H1 (cell line): ENCODE results near the gene FUBP3. TPM values are rescaled to one million over a fixed set of nuclear protein-coding genes. Genes with fewer than 3 reads are reported as not detected.

Source experiments
- CTCF ChIA-PET: fragments of 300-600 bp; sonication (Branson Sonifier 250); formaldehyde crosslinking; loops from one replicate; lab custom pipeline; 2021; ENCODE audit not compliant: partially characterized antibody; lab: Charles Lee
- POLR2A ChIA-PET: fragments of 300-600 bp; sonication (Branson Sonifier 250); formaldehyde crosslinking; loops from one replicate; lab custom pipeline; 2021; ENCODE audit warnings: inconsistent platforms; ENCODE audit not compliant: partially characterized antibody; lab: Charles Lee
- DNase-seq, 2 experiments: peaks; one replicate each; pipeline versions ENCODE4 v3.0.0 to v3.0.0-alpha.2; 2010 to 2022; ENCODE audit warnings: low spot score in 2 of 2, low read depth in 1 of 2, mixed read lengths in 1 of 2
- FAIRE-seq: peaks from 2 replicates; lab custom pipeline; 2011; peaks lifted over from hg19 to GRCh38; lab: Jason Lieb, UNC
- H2AFZ ChIP-seq: 2 replicates; pipeline ENCODE4 v1.8.1; 2012; ENCODE audit warnings: low read length, inconsistent platforms
- H2AK5ac ChIP-seq: 2 replicates; pipeline ENCODE4 v1.6.1; 2013; ENCODE audit warnings: low read depth, low read length
- H2BK120ac ChIP-seq: replicated peaks from 2 replicates; pipeline ENCODE3; 2013; ENCODE audit warnings: low read depth, low read length, inconsistent platforms
- H2BK12ac ChIP-seq: 2 replicates; pipeline ENCODE4 v1.6.1; 2013; ENCODE audit warnings: low read depth, low read length
- H2BK15ac ChIP-seq: 2 replicates; pipeline ENCODE4 v1.6.1; 2013; ENCODE audit warnings: low read length
- H2BK20ac ChIP-seq: 2 replicates; pipeline ENCODE4 v1.6.1; 2013; ENCODE audit warnings: low read length
- H2BK5ac ChIP-seq: 2 replicates; pipeline ENCODE4 v1.6.1; 2013; ENCODE audit warnings: low read depth, low read length
- H3K14ac ChIP-seq: 2 replicates; pipeline ENCODE4 v1.6.1; 2013; ENCODE audit warnings: inconsistent platforms; ENCODE audit not compliant: insufficient read length
- H3K18ac ChIP-seq: 2 replicates; pipeline ENCODE4 v1.6.1; 2013; ENCODE audit warnings: low read length; ENCODE audit errors: extremely low read depth
- H3K23ac ChIP-seq: 2 replicates; pipeline ENCODE4 v1.6.1; 2013; ENCODE audit warnings: inconsistent platforms; ENCODE audit not compliant: insufficient read length
- H3K23me2 ChIP-seq: 2 replicates; pipeline ENCODE4 v1.6.1; 2013; ENCODE audit warnings: low read depth, low read length
- H3K27ac ChIP-seq: 2 replicates; pipeline ENCODE4 v1.6.1; 2011; ENCODE audit warnings: low read depth, low read length, inconsistent platforms
- H3K27me3 ChIP-seq, 4 experiments: replicated peaks in 1 of 4; 1 replicate in 1 of 4; 2 replicates in 3 of 4; pipeline versions ENCODE4 v1.6.1 to v1.8.1; 2011 to 2013; ENCODE audit warnings: low read length in 3 of 4, mild to moderate bottlenecking in 3 of 4, inconsistent platforms in 2 of 4, mixed read lengths in 2 of 4, moderate library complexity in 1 of 4; ENCODE audit not compliant: control insufficient read depth in 3 of 4, insufficient read depth in 3 of 4; ENCODE audit errors: extremely low read depth in 1 of 4
- H3K36me3 ChIP-seq, 4 experiments: 2 replicates each; pipeline versions ENCODE4 v1.6.1 to v1.8.1; 2011 to 2013; ENCODE audit warnings: mild to moderate bottlenecking in 4 of 4, low read length in 3 of 4, moderate library complexity in 2 of 4, control low read depth in 1 of 4, inconsistent platforms in 1 of 4; ENCODE audit not compliant: insufficient read depth in 4 of 4, control insufficient read depth in 2 of 4
- H3K4ac ChIP-seq: replicated peaks from 2 replicates; pipeline ENCODE3; 2013; ENCODE audit warnings: low read length, low read depth, mixed read lengths, inconsistent platforms; ENCODE audit not compliant: insufficient read length
- H3K4me1 ChIP-seq, 4 experiments: replicated peaks in 1 of 4; 1 replicate in 1 of 4; 2 replicates in 3 of 4; pipeline versions ENCODE4 v1.6.1 to v1.8.1; 2011 to 2013; ENCODE audit warnings: low read length in 3 of 4, inconsistent platforms in 2 of 4, mixed read lengths in 1 of 4; ENCODE audit not compliant: insufficient read depth in 4 of 4, control insufficient read depth in 3 of 4
- H3K4me2 ChIP-seq, 2 experiments: 2 replicates each; pipeline versions ENCODE4 v1.6.1 to v1.8.1; 2011 to 2013; ENCODE audit warnings: low read depth in 2 of 2, low read length in 2 of 2, control low read depth in 1 of 2, inconsistent platforms in 1 of 2, mild to moderate bottlenecking in 1 of 2; ENCODE audit not compliant: insufficient read depth in 1 of 2
- H3K4me3 ChIP-seq, 4 experiments: fragments of 200-600, 300-600 bp in 1 of 4; sonication (generic), shearing (Covaris generic), sonication (Bioruptor Twin) in 1 of 4; 2 replicates each; pipeline versions ENCODE4 v1.5.1 to v1.8.1; 2011 to 2016; ENCODE audit warnings: low read length in 4 of 4, low read depth in 3 of 4, control low read depth in 2 of 4, inconsistent platforms in 2 of 4, mild to moderate bottlenecking in 2 of 4, mixed read lengths in 1 of 4, moderate library complexity in 1 of 4; ENCODE audit not compliant: insufficient read depth in 2 of 4; ENCODE audit errors: extremely low read depth in 1 of 4
- H3K56ac ChIP-seq: replicated peaks from 2 replicates; pipeline ENCODE3; 2013; ENCODE audit warnings: low read depth, mild to moderate bottlenecking, mixed read lengths, low read length, inconsistent platforms; ENCODE audit not compliant: insufficient read length
- H3K79me1 ChIP-seq: 2 replicates; pipeline ENCODE4 v1.6.1; 2013; ENCODE audit warnings: low read depth, low read length, control low read depth
- H3K79me2 ChIP-seq, 2 experiments: 2 replicates each; pipeline versions ENCODE4 v1.6.1 to v1.8.1; 2012 to 2013; ENCODE audit warnings: low read length in 2 of 2, mild to moderate bottlenecking in 2 of 2, inconsistent platforms in 1 of 2; ENCODE audit not compliant: insufficient read depth in 2 of 2, control insufficient read depth in 1 of 2
- H3K9ac ChIP-seq, 4 experiments: replicated peaks in 1 of 4; 1 replicate in 1 of 4; 2 replicates in 3 of 4; pipeline versions ENCODE4 v1.6.1 to v1.8.1; 2011 to 2013; ENCODE audit warnings: low read depth in 3 of 4, low read length in 3 of 4, control low read depth in 2 of 4, mild to moderate bottlenecking in 2 of 4, moderate library complexity in 2 of 4, inconsistent platforms in 1 of 4; ENCODE audit errors: extremely low read depth in 1 of 4
- H3K9me3 ChIP-seq, 2 experiments: 2 replicates each; pipeline versions ENCODE4 v1.6.1 to v1.8.1; 2012 to 2013; ENCODE audit warnings: mild to moderate bottlenecking in 2 of 2, moderate library complexity in 2 of 2, control low read depth in 1 of 2, inconsistent platforms in 1 of 2, low read depth in 1 of 2, low read length in 1 of 2, mixed read lengths in 1 of 2; ENCODE audit not compliant: insufficient read depth in 2 of 2
- H4K20me1 ChIP-seq, 2 experiments: replicated peaks in 1 of 2; 2 replicates each; pipeline versions ENCODE3 to v1.8.1; 2011 to 2013; ENCODE audit warnings: inconsistent platforms in 2 of 2, low read length in 2 of 2, mild to moderate bottlenecking in 1 of 2; ENCODE audit not compliant: insufficient read depth in 2 of 2, control insufficient read depth in 1 of 2
- H4K5ac ChIP-seq: 2 replicates; pipeline ENCODE4 v1.6.1; 2013; ENCODE audit warnings: low read length, low read depth, mixed read lengths, inconsistent platforms; ENCODE audit not compliant: insufficient read length
- H4K8ac ChIP-seq: 2 replicates; pipeline ENCODE4 v1.8.0; 2013; ENCODE audit warnings: mild to moderate bottlenecking, moderate library complexity, low read length, inconsistent platforms; ENCODE audit not compliant: insufficient read depth; ENCODE audit errors: extremely low read depth
- H4K91ac ChIP-seq: replicated peaks from 2 replicates; pipeline ENCODE3; 2013; ENCODE audit warnings: low read length, mixed read lengths, inconsistent platforms; ENCODE audit not compliant: insufficient read length
- EP300 ChIP-seq, 2 experiments: IDR thresholded peaks; 1 replicate in 1 of 2; 2 replicates in 1 of 2; pipeline ENCODE4 v1.6.1; 2011 to 2012; ENCODE audit warnings: low read depth in 2 of 2, low read length in 2 of 2, mild to moderate bottlenecking in 2 of 2, borderline replicate concordance in 1 of 2, inconsistent platforms in 1 of 2, moderate library complexity in 1 of 2
- PHF8 ChIP-seq: fragments of 200-600 bp; sonication (generic); conservative IDR thresholded peaks from 2 replicates; pipeline ENCODE4 v1.7.1; 2012; ENCODE audit warnings: low read depth, mild to moderate bottlenecking, inconsistent platforms, low read length, moderate library complexity
- POLR2AphosphoS5 ChIP-seq: IDR thresholded peaks from 2 replicates; pipeline ENCODE4 v1.6.1; 2011; ENCODE audit warnings: low read depth, low read length
- YY1 ChIP-seq: IDR thresholded peaks from 2 replicates; pipeline ENCODE4 v1.6.1; 2011; ENCODE audit warnings: low read depth, mild to moderate bottlenecking, low read length
- WGBS, 2 experiments: shearing (Covaris generic) in 1 of 2; methylation state at CpG; one replicate each; pipeline versions ENCODE4 v1.1.6 to v1.1.7; 2013 to 2015; ENCODE audit warnings: low lambda C conversion rate in 2 of 2, mixed read lengths in 2 of 2, inconsistent platforms in 1 of 2, low coverage in 1 of 2, missing lambda C conversion rate in 1 of 2; ENCODE audit not compliant: insufficient replicate concordance in 2 of 2, insufficient coverage in 1 of 2, insufficient read length in 1 of 2; ENCODE audit errors: extremely low coverage in 1 of 2, missing lambda C conversion rate in 1 of 2; 5-methylcytosine and 5-hydroxymethylcytosine counted together
- polyA plus RNA-seq, 7 experiments: library from polyadenylated mRNA; depleted of rRNA in 3 of 7; stranded (reverse) in 5 of 7; unstranded in 2 of 7; fragments of >200 nt in 5 of 7; fragments of 200-250 nt in 2 of 7; gene quantifications; 1 replicate in 5 of 7; 2 replicates in 1 of 7; 4 replicates in 1 of 7; pipeline versions ENCODE4 v1.2.1 to v1.2.3, GENCODE V29; 2011 to 2013; ENCODE audit warnings: missing spikeins in 2 of 7, mixed read lengths in 2 of 7
- total RNA-seq: library from RNA; stranded (reverse); fragmentation: NEBNext Ultra II Directional; extraction: Animal tissue kit (Norgen Biotek cat#: 25700); gene quantifications from 2 replicates; pipeline ENCODE4 v1.2.1, GENCODE V29; 2021

FUBP3 gene
- total and polyA plus RNA-seq, 2 of the 8 experiments (the other 6 are each of a cell fraction or from before 2014, with no cell fraction given), result 23.7 to 76.4 TPM

GRCh38 chr9:130630506-130631330 lies 51.3 kb downstream of the FUBP3 start:
- peak overlapping the region; percentile 4; the same call in 1 of the 2 replicates for H4K8ac ChIP-seq
- POLR2A ChIA-PET, result interaction anchor here (0.5 to 2.4 kb wide), 7 partner anchors 8 to 94 kb away, joined by 3 to 7 read pairs (median 3); partner anchors contain the start of gene EXOSC2
- no peaks in the 10 kb centered on the region for H3K23me2 ChIP-seq
- H3K79me1 ChIP-seq, result peaks cover 5% of the 10 kb centered on the region
- no peaks in the 10 kb centered on the region for H3K27me3 ChIP-seq
- H2BK20ac ChIP-seq, result peak overlapping the region; percentile 40
- H3K4me3 ChIP-seq, result no peak overlapping the region
- H2BK15ac ChIP-seq, result 0 out of 2 replicates have a peak overlapping the region, but pooled peaks have one; percentile 46
- no peak overlapping the region for H2AFZ ChIP-seq
- H3K79me2 ChIP-seq, result no peaks in the 10 kb centered on the region
- H3K4me1 ChIP-seq, result peaks cover 12 to 27% (median 18%) of the 10 kb centered on the region in 4 experiments
- FAIRE-seq, result no peak
- H3K9ac ChIP-seq, result no peak overlapping the region
- peak overlapping the region; percentile 65; the same call in 1 of the 2 replicates for H2AK5ac ChIP-seq
- peak overlapping the region; percentile 66 for H3K18ac ChIP-seq
- H3K14ac ChIP-seq, result no peak overlapping the region
- TF ChIP-seq EP300 (IDR thresholded peaks at IDR 0.05; ENCODE audit: borderline replicate concordance in 1 of 2, low read depth in 2 of 2, low read length in 2 of 2), result no peak
- TF ChIP-seq PHF8, result no peak
- TF ChIP-seq POLR2AphosphoS5, result 0 out of 2 replicates have a peak, but pooled peaks have one; percentile 13
- no peak for TF ChIP-seq YY1
- CTCF ChIA-PET, result interaction anchor here (0.6 to 1.9 kb wide), 6 partner anchors 8 to 170 kb away, joined by 3 to 6 read pairs (median 4); no protein-coding TSS in a partner anchor
- H2BK12ac ChIP-seq, result peak overlapping the region; percentile 88; the same call in 1 of the 2 replicates
- H3K27ac ChIP-seq, result peak overlapping the region; percentile 2; the same call in 1 of the 2 replicates
- H3K9me3 ChIP-seq, result no peaks in the 10 kb centered on the region
- DNase-seq, result no peak
- 95% methylated on average over 27 of the region's 27 CpGs; no CpG with 5 or more reads in 1 of the 2 experiments for WGBS, 2 experiments
- H2BK5ac ChIP-seq, result peak overlapping the region; percentile 85
- H3K36me3 ChIP-seq, result peaks cover 10 to 72% (median 33%) of the 10 kb centered on the region in 4 experiments
- no peak overlapping the region for H2BK120ac ChIP-seq
- H3K23ac ChIP-seq, result no peak overlapping the region
- peak overlapping the region; percentile 11 for H4K5ac ChIP-seq
- H4K91ac ChIP-seq, result no peak overlapping the region
- H3K4ac ChIP-seq, result peak overlapping the region; percentile 8
- H3K56ac ChIP-seq, result no peak overlapping the region
- H3K4me2 ChIP-seq, result peak overlapping the region; percentile 51 to 85; a peak in 2 of 4 replicates
- H4K20me1 ChIP-seq, result peaks cover 2 to 9% of the 10 kb centered on the region in 2 experiments
